Psoas muscle (tissue), 8 donors: ENCODE data around the gene KLHL29. TPM values are rescaled to one million over a fixed set of nuclear protein-coding genes. Genes with fewer than 3 reads are reported as not detected.

Experiments
- ATAC-seq, 4 donors: fragments of 200-7000 bp; cut with Tn5 transposase; one replicate each; pipeline ENCODE4 v1.9.1; 2020; ENCODE audit warnings: moderate library complexity in 3 of 4, mild to moderate bottlenecking in 2 of 4
- DNase-seq, 2 donors: peaks; one replicate each; pipeline ENCODE4 v3.0.0-alpha.2; 2020
- H3K27ac ChIP-seq: fragments of 200-600 bp; one replicate; pipeline ENCODE4 v1.8.0; 2022
- H3K27me3 ChIP-seq, 3 donors: fragments of 200-600 bp in 1 of 3; one replicate each; pipeline versions ENCODE4 v1.6.1 to v1.8.0; 2013 to 2022; ENCODE audit warnings: low read length in 2 of 3, mild to moderate bottlenecking in 2 of 3, moderate library complexity in 1 of 3; ENCODE audit not compliant: insufficient read depth in 3 of 3
- H3K36me3 ChIP-seq, 2 donors: fragments of 200-600 bp in 1 of 2; one replicate each; pipeline versions ENCODE4 v1.6.1 to v1.8.0; 2013 to 2022; ENCODE audit warnings: low read depth in 1 of 2, mild to moderate bottlenecking in 1 of 2, moderate library complexity in 1 of 2; ENCODE audit not compliant: insufficient read depth in 1 of 2
- H3K4me1 ChIP-seq: fragments of 200-600 bp; one replicate; pipeline ENCODE4 v1.8.0; 2022
- H3K4me3 ChIP-seq: fragments of 200-600 bp; one replicate; pipeline ENCODE4 v1.8.0; 2022; ENCODE audit warnings: mild to moderate bottlenecking
- H3K9me3 ChIP-seq: fragments of 200-600 bp; one replicate; pipeline ENCODE4 v1.8.0; 2022
- WGBS, 3 donors: extraction: QIAGEN DNeasy Blood & Tissue Kit; methylation state at CpG; one replicate each; pipeline versions ENCODE4 v1.1.6 to v1.1.7; 2013; 5-methylcytosine and 5-hydroxymethylcytosine counted together
- intact Hi-C, 2 donors: fragments of 100-400 bp; cut with DNase I; formaldehyde crosslinking; loops; one replicate each; pipeline versions ENCODE4 v1.11.0 to v1.14.2; 2022
- polyA plus RNA-seq, 3 donors: library from polyadenylated mRNA; stranded (reverse); fragments of 200-250 nt; gene quantifications; one replicate each; pipeline ENCODE4 v1.2.3, GENCODE V29; 2013
- total RNA-seq, 4 donors: library from RNA; stranded (reverse); fragmentation: NEBNext Ultra II Directional in 2 of 4; extraction: Animal tissue kit (Norgen Biotek cat#: 25700) in 2 of 4; gene quantifications; one replicate each; pipeline versions ENCODE4 v1.2.1 to v1.2.4, GENCODE V29; 2021 to 2023
- TF ChIP-seq, protein P1 (sequence below): fragments of 200-600 bp; IDR thresholded peaks from one replicate; pipeline ENCODE4 v1.8.0; 2022; ENCODE audit warnings: antibody characterized with exemption
- donor health status: healthy with polysubstance abuse.
- donor health status: DM: no; HTN: no; CAD: no; lungs with moderate emphysema.
- donor health status: Bipolar disorder and iron deficiency.
- donor health status: healthy.
- donor health status: DM: yes; HTN: yes; CAD: no.
- donor health status: DM: no; HTN: no; CAD: no.
- donor health status: DM: no; HTN: no; CAD: no.
- donor health status: DM: yes; HTN: yes; CAD: no.

KLHL29 gene
- total and polyA plus RNA-seq, 7 donors, result 4.4 to 14.1 (median 6.8) TPM

GRCh38 chr2:23375448-23375847, 9.5 kb upstream of the KLHL29 start:
- intact Hi-C loops, result no loop called here
- DNase-seq, result no peak
- WGBS, 3 donors, result 86 to 89% (median 86%) methylated on average over 3 of the region's 3 CpGs
- no peaks in the 10 kb centered on the region for H3K9me3 ChIP-seq
- H3K27ac ChIP-seq, result no peak overlapping the region
- H3K4me3 ChIP-seq, result no peak overlapping the region
- H3K27me3 ChIP-seq, result no peaks in the 10 kb centered on the region
- no peaks in the 10 kb centered on the region for H3K4me1 ChIP-seq
- TF ChIP-seq, protein P1, sequence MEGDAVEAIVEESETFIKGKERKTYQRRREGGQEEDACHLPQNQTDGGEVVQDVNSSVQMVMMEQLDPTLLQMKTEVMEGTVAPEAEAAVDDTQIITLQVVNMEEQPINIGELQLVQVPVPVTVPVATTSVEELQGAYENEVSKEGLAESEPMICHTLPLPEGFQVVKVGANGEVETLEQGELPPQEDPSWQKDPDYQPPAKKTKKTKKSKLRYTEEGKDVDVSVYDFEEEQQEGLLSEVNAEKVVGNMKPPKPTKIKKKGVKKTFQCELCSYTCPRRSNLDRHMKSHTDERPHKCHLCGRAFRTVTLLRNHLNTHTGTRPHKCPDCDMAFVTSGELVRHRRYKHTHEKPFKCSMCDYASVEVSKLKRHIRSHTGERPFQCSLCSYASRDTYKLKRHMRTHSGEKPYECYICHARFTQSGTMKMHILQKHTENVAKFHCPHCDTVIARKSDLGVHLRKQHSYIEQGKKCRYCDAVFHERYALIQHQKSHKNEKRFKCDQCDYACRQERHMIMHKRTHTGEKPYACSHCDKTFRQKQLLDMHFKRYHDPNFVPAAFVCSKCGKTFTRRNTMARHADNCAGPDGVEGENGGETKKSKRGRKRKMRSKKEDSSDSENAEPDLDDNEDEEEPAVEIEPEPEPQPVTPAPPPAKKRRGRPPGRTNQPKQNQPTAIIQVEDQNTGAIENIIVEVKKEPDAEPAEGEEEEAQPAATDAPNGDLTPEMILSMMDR, result no peak
- ATAC-seq, result no peak
- H3K36me3 ChIP-seq, result no peaks in the 10 kb centered on the region

DNA sequence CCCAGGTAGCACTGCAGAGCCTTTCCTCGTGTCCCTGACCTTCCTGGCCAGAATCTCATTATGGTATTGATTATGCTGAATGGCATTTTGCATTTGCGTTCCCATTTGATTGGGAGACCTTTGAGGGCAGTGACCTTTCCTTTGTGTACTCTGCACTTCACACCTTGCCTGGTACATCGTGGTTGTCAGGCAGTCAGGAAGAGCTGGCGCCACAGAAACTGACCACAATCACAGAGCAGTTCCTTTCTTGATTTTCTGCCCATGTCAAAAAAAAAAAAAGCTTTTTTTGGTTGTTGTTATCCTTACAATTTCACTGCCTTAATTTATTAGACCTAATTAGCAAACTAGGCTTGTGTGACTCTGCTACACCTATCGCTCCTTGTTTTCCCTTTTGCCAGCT, 8.9 kb upstream of the KLHL29 start:
- no peak overlapping the region for H3K4me3 ChIP-seq
- intact Hi-C loops, result no loop called here
- no peak overlapping the region for H3K27ac ChIP-seq
- H3K9me3 ChIP-seq, result no peaks in the 10 kb centered on the region
- DNase-seq (no peak), ATAC-seq (no peak)
- no peaks in the 10 kb centered on the region for H3K36me3 ChIP-seq
- H3K27me3 ChIP-seq, result no peaks in the 10 kb centered on the region
- WGBS, 3 donors, result 87 to 93% (median 90%) methylated on average over 5 of the region's 5 CpGs
- TF ChIP-seq, protein P1, result no peak
- peaks cover 2% of the 10 kb centered on the region for H3K4me1 ChIP-seq

DNA sequence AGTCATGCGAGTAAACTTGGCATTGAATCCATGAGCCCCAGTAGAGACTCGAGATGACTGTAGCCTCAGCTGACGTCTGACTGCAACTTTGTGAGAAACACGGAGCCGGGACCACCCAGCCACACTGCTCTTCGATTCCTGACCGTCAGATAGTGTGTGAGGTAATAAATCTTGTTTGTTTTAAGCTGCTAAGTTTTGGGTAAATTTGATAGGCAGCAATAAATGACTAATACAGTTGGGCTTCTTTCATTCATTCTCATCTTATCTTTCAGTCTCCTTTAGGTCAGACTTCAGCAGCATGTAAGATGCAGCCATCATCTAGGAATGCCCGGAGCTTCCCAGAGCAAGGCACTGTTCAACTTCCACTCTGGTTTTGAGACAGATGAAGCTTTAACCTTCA, 8.0 kb upstream of the KLHL29 start:
- no peaks in the 10 kb centered on the region for H3K36me3 ChIP-seq
- peaks cover 5% of the 10 kb centered on the region for H3K4me1 ChIP-seq
- no peak for DNase-seq
- no peak overlapping the region for H3K27ac ChIP-seq
- no peak for ATAC-seq
- H3K9me3 ChIP-seq, result no peaks in the 10 kb centered on the region
- H3K27me3 ChIP-seq, result no peaks in the 10 kb centered on the region
- TF ChIP-seq, protein P1, result no peak
- H3K4me3 ChIP-seq, result no peak overlapping the region
- intact Hi-C loops, result no loop called here
- 68 to 75% (median 73%) methylated on average over 8 of the region's 8 CpGs for WGBS, 3 donors

GRCh38 chr2:23377771-23378170, 7.2 kb upstream of the KLHL29 start:
- intact Hi-C loops, result no loop called here
- Histone ChIP-seq H3K36me3 (no peaks in the 10 kb centered on the region), H3K4me3 (no peak overlapping the region), H3K9me3 (no peaks in the 10 kb centered on the region), H3K4me1 (peaks cover 5% of the 10 kb centered on the region), H3K27me3 (no peaks in the 10 kb centered on the region), H3K27ac (no peak overlapping the region)
- 65 to 84% (median 79%) methylated on average over 4 of the region's 4 CpGs for WGBS, 3 donors
- TF ChIP-seq, protein P1, result no peak
- peak in 1 of 4 donors; percentile 35 for ATAC-seq
- DNase-seq, result no peak

- 95 to 100% (median 97%) methylated on average over 2 of the region's 2 CpGs for WGBS, 3 donors
- ATAC-seq, result no peak
- H3K27me3 ChIP-seq, result no peaks in the 10 kb centered on the region
- no peak for DNase-seq
- no peak overlapping the region for H3K4me3 ChIP-seq
- TF ChIP-seq, protein P1, result no peak
- intact Hi-C loops, result no loop called here
- no peak overlapping the region for H3K27ac ChIP-seq
- H3K4me1 ChIP-seq, result peaks cover 5% of the 10 kb centered on the region
- H3K9me3 ChIP-seq, result no peaks in the 10 kb centered on the region
- no peaks in the 10 kb centered on the region for H3K36me3 ChIP-seq
Observed at GRCh38 chr2:23378496-23378895, 6.5 kb upstream of the KLHL29 start.
